Esophagus squamous epithelium (tissue), 5 donors: ENCODE data around the gene FMR1NB. TPM values are rescaled to one million over a fixed set of nuclear protein-coding genes. Genes with fewer than 3 reads are reported as not detected.

ENCODE experiments used
- DNase-seq: peaks from one replicate; lab custom pipeline; 2025; lab: John Stamatoyannopoulos, UW
- H3K27ac ChIP-seq, 4 donors: fragments of 200-600 bp; sonication (generic); one replicate each; pipeline ENCODE4 v1.5.1; 2016 to 2019; ENCODE audit warnings: mild to moderate bottlenecking in 1 of 4
- H3K27me3 ChIP-seq, 4 donors: fragments of 200-600 bp; sonication (generic); 1 replicate in 3 of 4; 2 replicates in 1 of 4; pipeline versions ENCODE4 v1.5.1 to v1.6.0; 2017 to 2021; ENCODE audit warnings: antibody characterized with exemption in 1 of 4
- H3K36me3 ChIP-seq, 3 donors: fragments of 200-600 bp; sonication (generic); one replicate each; pipeline ENCODE4 v1.5.1; 2016 to 2019
- H3K4me1 ChIP-seq, 3 donors: fragments of 200-600 bp; sonication (generic); one replicate each; pipeline ENCODE4 v1.5.1; 2017 to 2019
- H3K4me3 ChIP-seq, 4 donors: fragments of 200-600 bp; sonication (generic); 1 replicate in 3 of 4; 2 replicates in 1 of 4; pipeline ENCODE4 v1.5.1; 2016 to 2019; ENCODE audit warnings: mild to moderate bottlenecking in 2 of 4, moderate library complexity in 1 of 4
- H3K9me3 ChIP-seq, 3 donors: fragments of 200-600 bp; sonication (generic); one replicate each; pipeline ENCODE4 v1.5.1; 2016 to 2019
- CTCF ChIP-seq, 6 experiments: fragments of 450-650 bp in 4 of 6; fragments of 200-600 bp in 2 of 6; sonication (generic) in 2 of 6; IDR thresholded peaks; one replicate each; pipeline ENCODE4 v1.5.1; 2016 to 2019; ENCODE audit warnings: antibody characterized with exemption in 6 of 6, mild to moderate bottlenecking in 4 of 6, moderate library complexity in 4 of 6
- POLR2A ChIP-seq, 4 donors: fragments of 450-650 bp; IDR thresholded peaks; one replicate each; pipeline ENCODE4 v1.6.1; 2017; ENCODE audit warnings: antibody characterized with exemption in 4 of 4, mild to moderate bottlenecking in 4 of 4, moderate library complexity in 3 of 4
- WGBS, 2 donors: methylation state at CpG; one replicate each; pipeline ENCODE4 v1.1.5; 2018; 5-methylcytosine and 5-hydroxymethylcytosine counted together
- intact Hi-C: fragments of 100-400 bp; cut with DNase I; formaldehyde crosslinking; loops from one replicate; pipeline ENCODE4 v1.15.0; 2022
- small RNA-seq, 4 donors: library from RNA; depleted of rRNA; stranded (forward); fragments of <200 nt; gene quantifications; one replicate each; pipeline ENCODE3, GENCODE V24; 2016
- total RNA-seq, 4 donors: library from RNA; depleted of rRNA; stranded (reverse); fragments of >200 nt; gene quantifications; one replicate each; pipeline ENCODE4 v1.1.0, GENCODE V29; 2016
- donor health status: DM: yes; HTN: yes; CAD: no.

The FMR1NB gene
- total RNA-seq, 4 donors from 2014 or later: not detected

GRCh38 chrX:148067285-148067684, 86.1 kb downstream of the FMR1NB start:
- no peak for TF ChIP-seq CTCF (IDR thresholded peaks at IDR 0.05)
- TF ChIP-seq POLR2A (IDR thresholded peaks at IDR 0.05): no peak
- no peak for DNase-seq

GRCh38 chrX:148069759-148070503, 88.8 kb downstream of the FMR1NB start:
- no peak for DNase-seq
- Histone ChIP-seq H3K4me1 (no peaks in the 10 kb centered on the region), H3K27me3 (no peaks in the 10 kb centered on the region), H3K27ac (no peak overlapping the region), H3K36me3 (no peaks in the 10 kb centered on the region), H3K9me3 (no peaks in the 10 kb centered on the region), H3K4me3 (no peak overlapping the region)
- TF ChIP-seq POLR2A (IDR thresholded peaks at IDR 0.05) (no peak), CTCF (IDR thresholded peaks at IDR 0.05) (no peak)
- intact Hi-C loops: no loop called here
- 62 to 68% methylated on average over 4 to 5 of the region's 6 CpGs for WGBS, 2 donors

More at GRCh38 chrX:148067285-148067684, 86.1 kb downstream of the FMR1NB start:
- no peaks in the 10 kb centered on the region for H3K27me3 ChIP-seq
- intact Hi-C loops: no loop called here
- WGBS, 2 donors: 80 to 85% methylated on average over 2 of the region's 2 CpGs
- H3K27ac ChIP-seq: no peak overlapping the region
- H3K4me1 ChIP-seq: no peaks in the 10 kb centered on the region
- no peaks in the 10 kb centered on the region for H3K9me3 ChIP-seq
- H3K36me3 ChIP-seq: no peaks in the 10 kb centered on the region
- H3K4me3 ChIP-seq: no peak overlapping the region

- Histone ChIP-seq H3K27ac (no peak overlapping the region), H3K9me3 (no peaks in the 10 kb centered on the region), H3K27me3 (no peaks in the 10 kb centered on the region), H3K4me1 (no peaks in the 10 kb centered on the region), H3K4me3 (no peak overlapping the region), H3K36me3 (no peaks in the 10 kb centered on the region)
- DNase-seq: no peak
- TF ChIP-seq CTCF (IDR thresholded peaks at IDR 0.05): no peak
- no peak for TF ChIP-seq POLR2A (IDR thresholded peaks at IDR 0.05)
- intact Hi-C loops: no loop called here
- whole genome bisulfite sequencing, 2 donors: 60 to 90% methylated on average over 1 of the region's 1 CpG
These were observed 89.4 kb downstream of the FMR1NB start for GRCh38 chrX:148070504-148070877.

Small RNA genes lying within 50 kb of the gene (small RNA-seq; reads per million reads assigned to genes)
- 0 reads per million in 4 donors for gene RNA5SP524

Other genes starting within 250 kb of the FMR1NB start
- 10 to 100 TPM; 12.8 to 37.4 (median 19.8) TPM for gene FMR1, start 69.4 kb upstream of the FMR1NB start, total RNA-seq